Transverse colon (tissue), 4 donors: ENCODE data around the gene HDGF. TPM values are rescaled to one million over a fixed set of nuclear protein-coding genes. Genes with fewer than 3 reads are reported as not detected.

Experiments used
- DNase-seq: peaks from one replicate; pipeline ENCODE4 v3.0.0-alpha.2; 2019
- H3K27ac ChIP-seq, 4 donors: fragments of 200-600 bp; sonication (generic); 2 replicates each; pipeline ENCODE4 v1.5.1; 2016 to 2018; ENCODE audit warnings: inconsistent platforms in 4 of 4
- H3K27me3 ChIP-seq: fragments of 200-600 bp; sonication (generic); 2 replicates; pipeline ENCODE4 v1.5.1; 2017; ENCODE audit warnings: inconsistent platforms
- H3K36me3 ChIP-seq, 4 donors: fragments of 200-600 bp; sonication (generic); 2 replicates each; pipeline ENCODE4 v1.5.1; 2017 to 2019; ENCODE audit warnings: inconsistent platforms in 4 of 4
- H3K4me1 ChIP-seq, 4 donors: fragments of 200-600 bp; sonication (generic); 2 replicates each; pipeline ENCODE4 v1.5.1; 2017 to 2020; ENCODE audit warnings: inconsistent platforms in 4 of 4
- H3K4me3 ChIP-seq, 4 donors: fragments of 200-600 bp; sonication (generic); 1 replicate in 1 of 4; 2 replicates in 3 of 4; pipeline versions ENCODE4 v1.5.1 to v1.6.1; 2017 to 2019; ENCODE audit warnings: inconsistent platforms in 4 of 4
- H3K9me3 ChIP-seq, 2 donors: fragments of 200-600 bp; sonication (generic); 2 replicates each; pipeline ENCODE4 v1.5.1; 2017 to 2019; ENCODE audit warnings: inconsistent platforms in 2 of 2
- EP300 ChIP-seq: sonication (generic); formaldehyde crosslinking; IDR thresholded peaks from one replicate; pipeline ENCODE4 v1.6.1; 2017; ENCODE audit warnings: antibody characterized with exemption, low read depth
- POLR2A ChIP-seq: fragments of 450-650 bp; IDR thresholded peaks from one replicate; pipeline ENCODE4 v1.6.1; 2016; ENCODE audit warnings: antibody characterized with exemption, mild to moderate bottlenecking, moderate library complexity
- POLR2AphosphoS5 ChIP-seq, 3 donors: sonication (generic); formaldehyde crosslinking; IDR thresholded peaks; one replicate each; pipeline ENCODE4 v1.6.1; 2016; ENCODE audit warnings: antibody characterized with exemption in 3 of 3
- WGBS, 2 donors: methylation state at CpG; one replicate each; pipeline ENCODE4 v1.1.5; 2018; ENCODE audit warnings: low coverage in 1 of 2; 5-methylcytosine and 5-hydroxymethylcytosine counted together
- in situ Hi-C, 4 donors: fragments of 200-750 bp; cut with MboI; loops; one replicate each; pipeline versions ENCODE4 v1.15.0 to v1.15.1; 2017; ENCODE audit warnings: low sequenced_read_pairs in 3 of 4, low pct_ligation_motif_present in 1 of 4, low pct_unique_long_range_greater_than_20kb in 1 of 4
- intact Hi-C: fragments of 100-400 bp; cut with DNase I; formaldehyde crosslinking; loops from one replicate; pipeline ENCODE4 v1.15.1; 2023; ENCODE audit warnings: low total_unique reads
- total RNA-seq, 4 donors: library from RNA; depleted of rRNA; stranded (reverse); fragments of >200 nt; gene quantifications; one replicate each; pipeline ENCODE4 v1.1.0, GENCODE V29; 2016
- TF ChIP-seq, protein P1 (sequence below), 5 experiments: fragments of 200-600 bp in 3 of 5; fragments of 450-650 bp in 2 of 5; sonication (generic) in 3 of 5; IDR thresholded peaks; 1 replicate in 2 of 5; 2 replicates in 3 of 5; pipeline ENCODE4 v1.5.1; 2016 to 2017; ENCODE audit warnings: antibody characterized with exemption in 5 of 5, inconsistent platforms in 3 of 5, mild to moderate bottlenecking in 2 of 5, moderate library complexity in 1 of 5

Gene HDGF
- total RNA-seq, 4 donors from 2014 or later: 150 to 204 (median 179) TPM

DNA sequence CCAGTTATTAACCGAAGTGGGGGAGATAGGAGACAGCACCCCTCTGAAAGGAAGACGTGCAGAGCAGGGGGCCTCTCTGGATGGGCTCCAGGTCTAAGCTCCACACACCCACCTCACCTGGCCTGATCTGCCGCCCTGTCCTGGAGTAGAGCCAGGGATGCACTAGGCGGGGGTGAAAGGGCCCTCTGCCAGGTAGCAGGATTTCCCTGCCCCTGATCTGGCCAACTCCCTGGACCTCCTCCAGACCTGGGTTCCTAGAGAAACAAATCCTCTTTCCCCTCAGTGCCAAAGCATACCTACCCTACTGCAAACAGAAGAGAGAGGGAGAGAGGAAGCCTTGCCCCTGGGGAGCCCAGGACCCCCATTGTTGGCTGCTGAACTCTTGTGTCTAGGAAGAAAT, 48.1 kb downstream of the HDGF start:
- H3K4me3 ChIP-seq: no peak overlapping the region
- intact Hi-C loops: no loop called here
- H3K27ac ChIP-seq: no peak overlapping the region
- no peaks in the 10 kb centered on the region for H3K36me3 ChIP-seq
- in situ Hi-C loops: loop anchor here in 1 of 4 donors (10.0 kb wide), 1 partner anchor 161 kb away; the partner anchor contains the start of gene NTRK1
- WGBS, 2 donors: 66% methylated on average over 4 of the region's 4 CpGs; no CpG with 5 or more reads in 1 of the 2 donors
- H3K9me3 ChIP-seq: no peaks in the 10 kb centered on the region
- H3K4me1 ChIP-seq: peaks cover 23 to 36% (median 28%) of the 10 kb centered on the region in 4 donors
- H3K27me3 ChIP-seq: peaks cover 56% of the 10 kb centered on the region
- TF ChIP-seq POLR2AphosphoS5 (IDR thresholded peaks at IDR 0.05): no peak
- TF ChIP-seq, protein P1, sequence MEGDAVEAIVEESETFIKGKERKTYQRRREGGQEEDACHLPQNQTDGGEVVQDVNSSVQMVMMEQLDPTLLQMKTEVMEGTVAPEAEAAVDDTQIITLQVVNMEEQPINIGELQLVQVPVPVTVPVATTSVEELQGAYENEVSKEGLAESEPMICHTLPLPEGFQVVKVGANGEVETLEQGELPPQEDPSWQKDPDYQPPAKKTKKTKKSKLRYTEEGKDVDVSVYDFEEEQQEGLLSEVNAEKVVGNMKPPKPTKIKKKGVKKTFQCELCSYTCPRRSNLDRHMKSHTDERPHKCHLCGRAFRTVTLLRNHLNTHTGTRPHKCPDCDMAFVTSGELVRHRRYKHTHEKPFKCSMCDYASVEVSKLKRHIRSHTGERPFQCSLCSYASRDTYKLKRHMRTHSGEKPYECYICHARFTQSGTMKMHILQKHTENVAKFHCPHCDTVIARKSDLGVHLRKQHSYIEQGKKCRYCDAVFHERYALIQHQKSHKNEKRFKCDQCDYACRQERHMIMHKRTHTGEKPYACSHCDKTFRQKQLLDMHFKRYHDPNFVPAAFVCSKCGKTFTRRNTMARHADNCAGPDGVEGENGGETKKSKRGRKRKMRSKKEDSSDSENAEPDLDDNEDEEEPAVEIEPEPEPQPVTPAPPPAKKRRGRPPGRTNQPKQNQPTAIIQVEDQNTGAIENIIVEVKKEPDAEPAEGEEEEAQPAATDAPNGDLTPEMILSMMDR (IDR thresholded peaks at IDR 0.05): no peak
- TF ChIP-seq EP300: no peak
- TF ChIP-seq POLR2A: no peak
- DNase-seq: no peak

DNA sequence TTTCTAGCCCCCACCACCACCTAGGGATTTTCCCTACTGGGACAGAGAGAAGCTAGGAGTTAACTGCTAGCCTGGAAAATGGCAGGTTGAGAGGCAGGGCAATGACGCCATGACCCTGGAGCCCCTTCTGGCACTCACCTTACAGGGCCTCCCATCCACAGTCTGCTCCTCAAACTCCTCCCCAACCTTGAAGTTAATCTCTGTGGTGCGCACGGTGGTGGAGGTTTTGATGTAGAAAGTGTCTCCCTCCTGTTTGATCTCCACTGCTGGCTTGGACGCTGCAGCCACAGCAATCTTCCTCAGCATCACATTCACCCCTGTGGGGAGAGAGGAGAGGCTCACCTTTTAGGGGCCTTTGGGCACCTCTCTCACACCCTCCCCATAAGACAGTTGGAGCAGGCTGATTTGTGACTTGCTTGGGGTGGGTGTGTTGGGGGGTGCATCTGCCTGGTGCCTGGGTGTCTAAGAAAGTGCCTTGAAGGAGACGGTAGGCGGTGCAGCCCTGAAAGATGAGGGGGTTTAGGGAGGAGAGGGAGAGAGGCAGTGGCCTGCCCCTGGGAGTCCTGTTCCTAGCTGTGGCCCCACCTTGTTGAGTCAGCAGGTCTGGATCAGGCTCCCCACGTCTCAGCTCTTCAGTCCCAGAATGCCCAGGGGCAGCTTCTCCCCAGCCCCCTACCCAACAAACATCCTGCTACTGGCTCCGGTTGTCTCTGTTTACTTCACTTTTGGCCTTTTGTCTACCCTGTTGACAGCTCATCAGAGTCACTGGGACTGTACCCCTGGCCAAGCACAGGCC, 50.5 kb downstream of the HDGF start:
- no peak overlapping the region for H3K27ac ChIP-seq
- peaks cover 14 to 19% (median 16%) of the 10 kb centered on the region in 4 donors for H3K4me1 ChIP-seq
- WGBS, 2 donors: 69% methylated on average over 8 of the region's 8 CpGs; no CpG with 5 or more reads in 1 of the 2 donors
- H3K9me3 ChIP-seq: no peaks in the 10 kb centered on the region
- TF ChIP-seq, protein P1 (IDR thresholded peaks at IDR 0.05): no peak
- TF ChIP-seq POLR2A (no peak), POLR2AphosphoS5 (IDR thresholded peaks at IDR 0.05) (no peak), EP300 (no peak)
- H3K27me3 ChIP-seq: peaks cover 56% of the 10 kb centered on the region
- H3K36me3 ChIP-seq: no peaks in the 10 kb centered on the region
- no peak overlapping the region for H3K4me3 ChIP-seq
- DNase-seq: no peak
- in situ Hi-C loops (loop anchor here in 1 of 4 donors (10.0 kb wide), 1 partner anchor 164 kb away; the partner anchor contains the start of gene NTRK1), intact Hi-C loops (no loop called here)

DNA sequence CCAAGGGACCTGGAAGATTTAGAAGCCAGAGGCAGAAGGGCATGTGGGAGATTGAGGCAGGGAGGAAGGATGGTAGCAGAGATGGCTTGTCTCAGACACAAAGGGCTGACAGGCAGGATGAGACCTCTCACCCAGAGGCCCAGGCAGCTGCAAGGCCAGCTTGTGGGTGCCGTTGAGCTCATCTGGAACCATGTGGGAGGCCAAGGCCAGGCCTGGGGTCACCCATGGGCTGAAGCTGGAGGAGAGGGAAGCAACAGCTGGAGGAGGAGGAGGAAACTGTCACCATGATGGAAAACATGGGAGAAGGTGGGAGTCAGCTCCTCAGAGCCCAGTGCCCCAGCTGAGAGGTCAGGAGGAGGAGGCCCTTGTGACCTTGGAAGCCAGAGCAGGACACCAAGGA, 52.5 kb downstream of the HDGF start:
- no peak for TF ChIP-seq POLR2A
- no peak for TF ChIP-seq EP300
- TF ChIP-seq POLR2AphosphoS5 (IDR thresholded peaks at IDR 0.05): no peak
- TF ChIP-seq, protein P1 (IDR thresholded peaks at IDR 0.05): no peak
- in situ Hi-C loops (loop anchor here in 2 of 4 donors (25.0 kb wide), 1 partner anchor 163 kb away; the partner anchor contains the start of genes INSRR (in 2 of the 2) and NTRK1 (in 2 of the 2)), intact Hi-C loops (loop anchor here (10.0 kb wide), 1 partner anchor 156 kb away; the partner anchor contains the start of gene INSRR)
- WGBS, 2 donors: 67 to 82% methylated on average over 1 of the region's 1 CpG
- Histone ChIP-seq H3K36me3 (no peaks in the 10 kb centered on the region), H3K4me3 (no peak overlapping the region), H3K27me3 (peaks cover 40% of the 10 kb centered on the region), H3K4me1 (peaks cover 0 to 5% (median 0%) of the 10 kb centered on the region in 4 donors), H3K27ac (no peak overlapping the region), H3K9me3 (no peaks in the 10 kb centered on the region)
- DNase-seq: no peak

DNA sequence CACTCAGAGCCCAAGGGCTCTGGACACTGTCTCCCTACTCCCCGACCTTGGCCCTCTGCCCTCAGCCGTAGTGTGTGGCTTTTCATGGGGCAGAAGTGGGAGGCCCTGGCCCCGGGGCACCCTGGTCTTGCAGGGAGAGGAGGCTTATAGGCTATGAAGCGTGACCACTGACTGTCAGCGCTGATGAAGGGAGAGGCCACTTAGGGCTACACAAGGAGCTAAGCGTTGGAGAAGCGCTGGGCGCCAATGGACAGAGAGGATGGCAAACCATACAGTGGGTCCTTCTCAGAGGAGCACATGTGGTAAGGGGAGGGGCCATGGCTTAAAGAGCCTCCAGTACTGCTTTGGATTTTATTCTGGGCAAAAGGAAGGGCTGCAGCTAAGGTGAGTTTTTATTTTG, 54.0 kb downstream of the HDGF start:
- Histone ChIP-seq H3K4me3 (no peak overlapping the region), H3K27me3 (peaks cover 41% of the 10 kb centered on the region), H3K4me1 (peaks cover 0 to 18% (median 6%) of the 10 kb centered on the region in 4 donors), H3K36me3 (no peaks in the 10 kb centered on the region), H3K27ac (no peak overlapping the region), H3K9me3 (no peaks in the 10 kb centered on the region)
- TF ChIP-seq, protein P1 (IDR thresholded peaks at IDR 0.05): no peak
- TF ChIP-seq POLR2AphosphoS5 (IDR thresholded peaks at IDR 0.05): no peak
- TF ChIP-seq POLR2A: no peak
- no peak for TF ChIP-seq EP300
- intact Hi-C loops (loop anchor here (10.0 kb wide), 1 partner anchor 157 kb away; the partner anchor contains the start of gene INSRR), in situ Hi-C loops (loop anchor here in 2 of 4 donors (25.0 kb wide), 1 partner anchor 165 kb away; the partner anchor contains the start of genes INSRR (in 2 of the 2) and NTRK1 (in 2 of the 2))
- no peak for DNase-seq
- 80% methylated on average over 8 of the region's 8 CpGs; no CpG with 5 or more reads in 1 of the 2 donors for WGBS, 2 donors
